ENCODE results near the gene MYMK.

Gene MYMK

DNA sequence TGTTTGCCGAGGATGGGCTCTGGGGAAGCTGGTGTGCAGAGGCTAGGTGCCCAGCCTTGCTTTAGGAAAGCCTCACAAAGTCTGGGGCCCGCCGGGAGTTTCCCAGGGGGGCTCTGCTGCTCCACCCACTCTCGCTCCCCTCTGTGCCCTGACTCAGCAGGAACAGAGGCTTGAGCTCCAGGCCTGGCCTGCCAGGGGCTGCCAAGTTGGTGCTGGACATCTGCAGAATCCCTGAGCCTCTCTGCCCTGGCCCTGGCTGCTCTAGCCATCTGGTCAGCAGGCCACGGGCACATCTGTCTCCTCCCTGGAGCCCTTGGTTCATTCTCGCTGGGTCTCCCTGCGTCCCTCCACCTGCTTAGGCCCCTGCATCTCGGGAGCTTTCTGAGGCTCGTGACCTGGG is 9.1 kb upstream of the MYMK start:
- no peak for DNase-seq

DNA sequence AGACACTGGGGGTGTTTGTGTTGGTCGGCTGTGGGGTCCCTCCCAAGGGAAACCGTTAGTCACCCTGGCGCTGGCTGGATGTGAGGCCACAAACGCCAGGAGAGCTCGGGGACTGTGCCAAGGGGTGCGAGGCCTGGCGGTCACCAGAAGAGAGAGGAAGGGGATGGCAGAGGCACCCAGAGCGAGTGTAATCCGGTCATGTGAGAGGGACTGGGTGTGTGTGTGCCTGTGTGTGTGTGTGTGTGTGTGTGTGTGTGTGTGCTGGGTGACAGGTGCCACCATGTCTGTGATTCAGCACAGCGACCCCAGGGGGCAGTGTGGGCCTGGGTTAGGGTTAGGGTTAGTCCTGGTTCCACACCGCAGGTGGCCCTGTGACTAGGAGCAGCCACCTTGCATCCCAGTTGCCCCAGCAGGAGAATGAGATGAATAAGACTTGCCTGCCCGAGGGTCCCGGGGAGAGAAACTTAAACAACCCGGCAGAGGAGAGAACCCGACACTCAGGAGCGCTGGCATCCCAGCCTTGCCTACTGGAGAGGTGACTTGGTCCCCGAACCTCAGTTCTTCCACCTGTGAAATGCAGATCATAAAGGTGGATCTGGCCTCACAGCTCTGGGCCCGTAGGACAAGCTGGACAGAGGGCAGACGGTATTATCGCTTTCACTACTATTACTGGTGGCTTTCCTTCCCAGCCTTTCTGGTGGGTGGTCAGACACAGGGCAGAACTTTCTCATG is 8.3 kb upstream of the MYMK start:
- DNase-seq, result peak; percentile 70

DNA sequence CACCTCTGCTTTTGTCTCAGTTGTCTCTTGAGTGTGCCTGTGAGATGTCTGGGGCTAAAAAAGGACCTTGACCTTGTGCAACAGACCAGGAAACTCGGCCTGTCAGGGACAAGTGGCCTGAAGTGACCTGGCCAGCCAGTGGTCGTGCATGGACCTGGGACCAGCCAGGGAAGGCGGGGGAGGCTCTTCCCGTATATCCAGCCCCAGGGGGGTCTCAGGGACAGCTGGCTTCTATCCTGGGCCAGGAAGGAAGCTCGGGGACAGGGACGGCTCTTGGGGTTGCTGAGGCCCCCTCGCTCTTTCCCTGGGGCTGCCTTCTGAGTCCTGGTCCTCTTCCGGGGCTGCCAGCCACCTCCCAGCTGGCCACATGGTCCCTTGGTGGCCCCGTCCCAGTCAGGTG is 6.5 kb upstream of the MYMK start:
- DNase-seq, result no peak

GRCh38 chr9:133529874-133530273 is 5.1 kb upstream of the MYMK start:
- no peak for DNase-seq

DNA sequence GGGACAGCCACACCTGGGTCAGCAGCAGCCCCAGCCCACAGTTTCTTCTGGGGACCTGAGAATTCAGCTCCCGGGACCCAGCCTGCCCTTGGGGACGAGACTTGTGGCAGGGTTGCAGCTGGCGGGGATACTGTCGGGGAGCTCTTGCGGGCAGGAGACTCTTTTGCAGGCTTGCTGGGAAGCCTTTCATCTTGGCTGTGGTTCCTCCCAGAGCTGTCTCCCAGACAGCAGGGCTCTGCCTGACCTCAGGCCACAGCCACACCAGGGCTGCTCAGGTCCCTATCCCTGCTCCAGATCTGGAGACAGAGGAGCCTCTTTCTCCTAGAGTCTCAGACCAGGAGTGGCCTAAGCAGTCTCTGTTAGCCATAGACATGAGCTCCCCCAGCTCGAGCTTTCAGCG is 4.7 kb upstream of the MYMK start:
- no peak for DNase-seq

GRCh38 chr9:133528876-133529241 is 4.1 kb upstream of the MYMK start:
- no peak for DNase-seq

- DNase-seq, result no peak
Measured at GRCh38 chr9:133528001-133528875, 3.5 kb upstream of the MYMK start.

GRCh38 chr9:133527444-133527920 is 2.7 kb upstream of the MYMK start:
- DNase-seq, result no peak

DNA sequence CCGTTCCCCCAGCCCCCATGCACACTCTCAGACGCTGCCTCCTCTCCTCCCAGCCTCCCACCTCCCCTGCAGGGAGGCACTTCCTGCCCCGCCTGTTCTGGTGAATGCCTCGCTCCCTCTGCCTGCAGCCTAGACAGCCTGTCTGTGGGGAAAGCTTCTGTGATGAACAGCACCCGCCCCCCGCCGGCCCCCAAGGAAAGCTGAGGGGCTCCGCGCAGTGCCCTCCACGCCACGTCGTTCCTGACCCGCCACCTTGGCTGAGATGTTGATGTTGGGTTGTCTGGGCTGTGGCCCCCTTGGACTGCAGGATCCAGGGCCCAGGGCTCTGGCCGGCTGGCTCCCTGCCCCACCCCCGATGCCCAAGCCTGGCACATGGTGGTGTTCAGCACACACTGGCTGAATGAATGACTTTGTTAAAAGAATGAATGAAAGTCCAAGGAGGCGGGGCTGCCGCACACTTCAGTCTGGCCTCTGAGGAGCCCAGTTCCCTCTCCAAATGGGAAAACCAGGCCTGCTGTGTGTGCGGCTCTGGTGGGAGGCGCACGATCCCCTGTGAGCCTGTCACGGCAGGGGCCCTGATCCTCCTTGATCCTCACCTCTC is 2.1 kb upstream of the MYMK start:
- no peak for DNase-seq

DNA sequence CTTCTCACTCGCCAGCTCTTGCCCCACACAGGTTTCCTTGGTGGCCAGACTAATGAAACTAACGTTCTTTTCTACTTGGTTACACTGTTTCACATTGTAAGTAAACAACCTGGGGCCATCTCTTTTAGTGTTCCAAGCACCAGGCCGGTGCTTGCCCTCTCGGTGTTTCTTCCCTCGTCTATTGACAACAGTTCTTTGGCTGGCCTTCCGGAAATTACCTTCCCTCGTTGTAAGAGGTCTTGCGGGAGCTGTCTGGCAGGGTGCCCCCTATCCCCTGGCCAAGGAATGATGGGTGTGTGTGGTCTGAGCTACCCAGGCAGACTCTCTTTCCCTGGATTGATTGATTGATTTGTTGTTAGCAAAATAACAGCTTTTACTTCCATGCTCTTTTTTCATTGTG is 918 bp upstream of the MYMK start:
- DNase-seq, result no peak

GRCh38 chr9:133524146-133524545 is 613 bp downstream of the MYMK start:
- no peak for DNase-seq

DNA sequence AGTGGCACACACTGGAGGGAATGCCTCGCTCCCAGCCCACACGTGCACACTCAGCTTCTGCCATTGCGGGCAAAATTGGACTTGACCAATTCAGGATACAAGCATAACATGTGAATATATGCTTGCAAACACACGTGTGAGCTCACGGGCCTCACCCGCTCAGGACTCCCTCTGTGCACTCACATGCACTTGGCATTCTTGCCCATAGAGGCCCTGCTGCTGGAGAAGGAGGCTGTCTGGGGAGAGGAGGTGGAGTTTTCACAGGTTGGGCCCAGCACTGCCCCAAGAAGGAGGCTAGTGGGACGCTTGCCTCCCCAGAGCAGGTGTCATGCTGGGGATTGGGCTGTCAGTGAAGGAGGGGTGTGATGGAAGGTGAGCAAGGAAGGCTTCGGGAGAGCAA is 1.7 kb downstream of the MYMK start:
- DNase-seq, result no peak

GRCh38 chr9:133522073-133522910 is 2.5 kb downstream of the MYMK start:
- DNase-seq, result no peak

DNA sequence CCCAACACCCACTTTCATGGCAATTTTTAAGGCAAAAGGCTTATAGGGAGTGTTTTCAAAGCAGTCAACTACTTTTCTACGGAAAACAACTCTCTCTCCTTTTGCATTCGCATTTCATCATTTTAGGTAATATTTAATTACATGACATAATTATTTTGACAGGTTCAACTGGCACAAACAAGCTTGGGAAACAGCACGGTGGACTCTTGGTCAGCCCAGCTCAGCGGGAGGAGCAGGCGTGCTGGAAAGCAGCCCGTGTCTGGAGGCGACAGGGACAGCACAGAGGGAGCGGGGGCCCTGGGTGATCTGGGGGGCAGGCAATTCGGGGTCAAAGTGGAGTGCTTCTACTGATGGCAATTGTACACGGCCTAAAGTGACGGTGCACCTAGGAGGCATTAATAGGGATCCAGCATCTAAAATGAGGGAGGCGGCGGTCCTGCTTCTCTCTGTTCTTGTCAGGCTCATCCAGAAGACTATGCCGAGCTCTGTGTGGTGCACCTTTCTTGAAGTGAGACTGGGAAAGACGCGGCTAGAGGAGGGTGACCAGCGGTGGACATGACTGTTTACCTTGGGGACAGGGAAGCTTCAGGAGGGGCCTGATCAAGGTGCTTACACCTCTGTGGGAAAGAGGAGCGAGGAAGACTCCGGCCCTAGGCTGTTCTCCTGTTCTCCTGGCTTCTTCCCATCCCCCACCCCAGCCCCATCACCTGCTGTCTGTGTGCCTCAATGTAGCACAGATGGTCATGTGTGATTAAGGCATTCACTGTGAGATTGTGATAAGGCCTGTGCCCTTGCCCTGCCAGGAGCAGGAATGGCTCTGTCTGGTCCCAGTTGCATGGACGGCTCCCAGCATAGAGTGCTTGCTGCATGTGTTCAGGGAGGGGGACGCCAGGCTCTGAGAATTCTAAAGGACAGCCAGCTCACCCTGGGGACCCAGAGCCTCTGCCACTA is 3.4 kb downstream of the MYMK start:
- no peak for DNase-seq

DNA sequence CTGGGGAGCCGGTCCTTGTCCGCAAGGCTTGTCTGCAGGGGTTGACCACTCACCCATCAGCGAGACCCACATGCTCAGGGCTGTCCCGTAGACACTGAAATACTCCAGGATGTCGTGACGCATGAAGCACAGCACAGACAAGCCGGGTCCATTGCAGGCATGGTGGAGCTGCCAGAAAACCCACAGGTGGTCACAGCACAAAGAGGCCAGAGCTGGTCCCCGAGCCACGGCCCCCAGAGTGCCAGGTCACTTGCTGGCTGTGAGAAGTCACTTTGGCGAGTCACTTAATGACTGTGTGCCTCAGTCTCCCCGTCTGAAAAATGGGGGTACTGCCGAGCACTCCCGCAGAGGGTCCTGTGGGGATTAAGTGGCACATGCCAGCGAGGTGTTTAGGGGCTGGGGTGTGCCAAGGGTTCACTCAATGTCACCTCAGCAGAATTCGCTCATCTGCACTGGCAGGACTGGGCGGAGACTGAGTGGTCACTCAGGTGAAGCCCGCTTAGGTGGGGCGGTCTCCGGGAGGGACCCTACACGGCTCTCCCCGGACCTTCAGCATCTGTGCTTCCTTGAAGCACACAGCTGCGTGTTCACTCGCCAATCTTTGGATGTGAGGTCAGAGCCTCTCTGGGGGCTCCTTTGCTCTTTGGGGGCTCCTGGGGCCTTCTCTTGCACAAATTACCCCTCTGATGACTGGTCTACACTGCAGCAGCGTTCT is 4.5 kb downstream of the MYMK start:
- no peak for DNase-seq

GRCh38 chr9:133519693-133520092 is 5.1 kb downstream of the MYMK start:
- DNase-seq, result no peak

GRCh38 chr9:133518706-133519449 is 5.9 kb downstream of the MYMK start:
- DNase-seq, result no peak

- no peak for DNase-seq
Measured at GRCh38 chr9:133518200-133518599, 6.6 kb downstream of the MYMK start.

- no peak for DNase-seq
Measured at GRCh38 chr9:133517711-133518110, 7.0 kb downstream of the MYMK start.

DNA sequence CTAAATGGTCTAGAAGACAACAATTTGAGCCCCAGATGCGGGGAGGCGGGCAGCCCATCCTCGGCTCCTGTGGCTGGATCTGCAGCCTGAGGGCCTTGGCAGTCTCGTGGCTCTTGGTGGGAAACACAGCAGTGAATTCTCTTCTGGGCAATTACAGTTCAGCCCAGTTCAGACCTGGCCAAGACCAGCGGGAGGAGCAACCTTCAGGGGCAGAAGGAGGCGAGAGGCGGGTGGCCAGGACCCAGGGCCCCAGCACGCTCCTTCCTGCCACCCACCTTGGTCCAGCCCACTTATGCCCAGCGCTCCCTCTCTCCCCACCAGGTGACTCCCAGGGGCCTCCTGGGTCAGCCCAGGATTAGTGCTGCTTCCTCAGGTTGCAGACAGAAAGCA is 7.8 kb downstream of the MYMK start:
- DNase-seq, result no peak
